NCI-H2107 treated with DMSO at 0.1 percent for 48 hours (cell line): Measurements from ENCODE around the gene ALX1.
"Not testable (repeated sequence)": the region's sequence is repeated elsewhere in the genome, so short reads cannot be mapped to it uniquely, and the experiment has no call there.

ENCODE experiments used
- DNase-seq: peaks from one replicate; lab custom pipeline; 2025; ENCODE audit not compliant: unreplicated experiment; lab: John Stamatoyannopoulos, UW

ALX1 gene

GRCh38 chr12:85299053-85299452, 19.0 kb downstream of the ALX1 start:
- no peak for DNase-seq

DNA sequence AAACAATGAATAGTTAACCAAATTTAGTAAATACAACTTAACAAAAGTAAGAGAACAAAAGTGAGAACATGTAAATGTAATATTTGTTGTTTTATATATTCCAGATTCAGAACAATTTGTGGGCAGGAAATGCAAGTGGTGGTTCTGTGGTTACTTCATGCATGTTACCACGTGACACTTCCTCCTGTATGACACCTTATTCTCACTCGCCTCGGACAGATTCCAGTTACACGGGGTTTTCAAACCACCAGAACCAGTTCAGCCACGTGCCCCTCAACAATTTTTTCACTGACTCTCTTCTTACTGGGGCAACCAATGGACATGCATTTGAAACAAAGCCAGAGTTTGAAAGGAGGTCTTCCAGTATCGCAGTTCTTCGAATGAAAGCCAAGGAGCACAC, 21.0 kb downstream of the ALX1 start:
- no peak for DNase-seq

DNA sequence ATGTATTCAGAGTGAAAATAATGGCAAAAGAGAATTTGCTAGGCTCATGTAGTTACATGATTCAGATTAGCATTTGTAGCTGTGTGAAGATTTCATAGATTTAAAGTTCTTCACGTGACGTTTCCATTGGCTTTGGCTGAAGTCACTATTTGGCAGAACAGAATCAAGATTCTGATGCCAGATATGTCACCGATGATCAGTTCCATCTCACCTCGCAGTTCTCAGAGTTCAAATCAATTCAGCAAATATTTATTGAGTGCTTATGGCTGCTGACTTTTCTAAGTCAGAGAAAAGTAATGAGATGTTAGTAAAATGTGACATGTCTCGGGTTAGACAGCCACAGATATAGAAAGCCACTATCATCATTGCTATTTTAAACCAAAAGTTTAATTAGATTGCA, 28.4 kb downstream of the ALX1 start:
- no peak for DNase-seq

DNA sequence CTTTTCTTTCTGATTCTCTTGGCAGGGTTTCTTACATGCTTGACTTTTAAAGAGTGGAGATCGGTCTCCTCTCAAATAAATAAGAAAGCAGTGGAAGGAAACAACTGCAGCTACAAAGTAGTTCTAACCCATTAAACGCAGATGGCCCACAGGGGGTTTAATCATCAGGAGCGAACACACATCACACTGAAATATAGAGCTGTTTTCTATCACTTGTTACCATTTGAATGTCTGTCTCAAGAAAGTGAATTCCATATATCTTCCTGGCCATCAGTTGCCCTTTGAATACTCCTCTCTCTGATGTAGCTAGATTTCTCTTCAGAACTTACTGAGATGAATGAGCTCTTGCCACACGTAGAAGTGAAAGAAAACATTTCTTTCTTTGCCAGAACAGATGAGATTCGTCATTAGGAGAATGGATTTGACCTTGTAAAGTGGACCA, 29.1 kb downstream of the ALX1 start:
- DNase-seq, result no peak

GRCh38 chr12:85310025-85310424, 30.0 kb downstream of the ALX1 start:
- no peak for DNase-seq

- DNase-seq, result no peak
Measured at GRCh38 chr12:85310456-85311076, 30.5 kb downstream of the ALX1 start.

- not testable (repeated sequence) for DNase-seq
Measured at GRCh38 chr12:85317866-85318636, 38.0 kb downstream of the ALX1 start.

DNA sequence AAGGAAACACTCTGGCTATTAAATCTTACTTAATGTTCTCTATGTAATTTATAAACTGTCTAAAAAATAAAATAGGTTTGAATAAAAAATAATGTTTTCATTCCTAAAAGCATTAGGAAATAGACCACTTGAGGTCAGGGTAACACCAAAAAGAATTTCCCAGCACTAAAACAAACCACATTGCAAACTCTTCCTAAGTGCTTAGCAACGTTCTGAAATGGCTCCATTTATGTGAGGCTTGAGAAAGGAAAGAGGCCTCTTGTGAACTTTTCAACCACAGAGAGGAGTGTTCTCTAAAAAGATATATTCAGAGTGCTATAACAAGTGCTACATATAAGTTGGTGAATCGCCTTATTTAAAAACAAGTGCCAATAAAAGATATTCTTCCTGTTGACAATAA, 42.7 kb downstream of the ALX1 start:
- DNase-seq, result no peak

DNA sequence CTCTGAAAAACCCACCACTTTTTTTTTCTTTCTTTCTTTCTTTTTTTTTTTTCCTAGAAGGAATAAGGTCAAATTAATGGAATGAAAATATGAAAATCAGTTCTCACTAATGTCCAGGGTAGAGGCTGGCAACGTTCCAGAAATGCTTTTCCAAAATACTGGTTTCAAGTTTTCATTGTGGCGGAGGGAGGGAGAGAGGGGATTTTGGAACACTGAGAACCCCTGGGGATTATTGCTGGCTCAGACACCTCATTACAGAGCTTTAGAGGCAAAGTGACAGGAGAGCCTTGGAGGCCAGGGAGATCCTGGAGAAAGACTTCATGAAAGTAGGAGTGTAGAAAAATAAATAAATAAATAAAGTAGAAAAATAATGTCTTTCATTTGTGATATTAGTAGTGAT, 45.4 kb downstream of the ALX1 start:
- no peak for DNase-seq

GRCh38 chr12:85329913-85330312, 49.9 kb downstream of the ALX1 start:
- DNase-seq, result no peak

DNA sequence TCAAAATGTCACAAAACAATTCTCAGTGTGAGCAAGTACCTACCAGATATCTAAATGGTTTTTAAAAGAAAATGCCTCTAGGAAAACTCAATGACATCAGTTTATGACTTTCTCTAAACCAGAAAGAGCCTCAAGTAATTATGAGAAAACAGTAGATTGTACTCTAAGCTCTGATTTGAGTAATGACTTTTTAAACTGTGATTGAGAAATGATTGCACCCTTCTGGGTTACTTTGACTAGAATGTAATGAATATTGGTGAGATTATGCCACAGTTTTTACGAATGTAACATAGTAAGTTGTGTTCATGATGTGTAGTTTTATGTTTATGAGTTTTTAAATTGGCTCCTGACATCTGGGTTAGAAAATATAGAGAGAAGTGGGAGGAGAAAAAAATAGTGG, 68.8 kb downstream of the ALX1 start:
- DNase-seq, result no peak

DNA sequence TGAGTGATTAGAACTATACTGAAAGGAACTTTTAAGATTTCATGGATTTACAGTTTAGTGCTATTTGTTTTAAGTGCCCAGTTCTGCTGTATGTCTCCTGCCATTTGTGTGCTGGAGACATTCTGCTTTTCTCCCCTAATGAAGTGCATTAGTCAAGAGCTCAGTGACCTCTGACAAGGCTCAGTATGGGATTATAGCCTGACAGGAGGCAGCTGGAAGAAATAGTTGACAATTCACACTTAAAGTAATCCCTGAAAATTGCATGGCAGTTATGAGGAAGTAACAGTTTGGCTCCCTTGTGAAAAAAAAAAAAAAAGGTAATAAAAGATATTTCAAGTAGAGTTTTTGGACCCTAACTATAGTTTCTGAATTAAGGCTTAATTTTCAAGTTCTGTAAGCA, 70.3 kb downstream of the ALX1 start:
- DNase-seq, result no peak
